Neural cell (in vitro differentiated cells): ENCODE data around the gene RTP2. TPM values are rescaled to one million over a fixed set of nuclear protein-coding genes. Genes with fewer than 3 reads are reported as not detected.

ENCODE experiments used
- H2AFZ ChIP-seq: fragments of 200-600, 300-800 bp; sonication (generic), shearing (Covaris generic); 2 replicates; pipeline ENCODE4 v1.6.0; 2014; ENCODE audit warnings: low read depth, mild to moderate bottlenecking, antibody characterized with exemption, low read length, moderate library complexity
- H3F3A ChIP-seq: fragments of 200-600 bp; shearing (Covaris generic); 2 replicates; pipeline ENCODE4 v1.6.1; 2016; ENCODE audit warnings: mild to moderate bottlenecking, moderate library complexity, mixed read lengths, antibody characterized with exemption, low read length; ENCODE audit not compliant: insufficient read depth, poor library complexity, severe bottlenecking
- H3K27ac ChIP-seq: fragments of 200-600, 300-800 bp; sonication (generic), shearing (Covaris generic); 2 replicates; pipeline ENCODE4 v1.5.1; 2014; ENCODE audit warnings: mild to moderate bottlenecking, low read length, moderate library complexity
- H3K27me3 ChIP-seq: fragments of 300-800, 200-600 bp; sonication (generic), shearing (Covaris generic); 2 replicates; pipeline ENCODE4 v1.6.0; 2014; ENCODE audit warnings: mild to moderate bottlenecking, low read depth, low read length, moderate library complexity; ENCODE audit not compliant: insufficient read depth
- H3K36me3 ChIP-seq: fragments of 300-800, 200-600 bp; sonication (generic), shearing (Covaris generic); 2 replicates; pipeline ENCODE4 v1.5.1; 2014; ENCODE audit warnings: mild to moderate bottlenecking, antibody characterized with exemption, low read length, moderate library complexity; ENCODE audit not compliant: insufficient read depth
- H3K4me2 ChIP-seq: fragments of 300-800, 200-600 bp; sonication (generic), shearing (Covaris generic); 2 replicates; pipeline ENCODE4 v1.6.0; 2014; ENCODE audit warnings: mild to moderate bottlenecking, low read length
- H3K4me3 ChIP-seq: fragments of 300-800, 200-600 bp; sonication (generic), shearing (Covaris generic); 2 replicates; pipeline ENCODE4 v1.5.1; 2014; ENCODE audit warnings: mild to moderate bottlenecking, low read length, moderate library complexity
- H3K79me2 ChIP-seq: fragments of 200-600 bp; shearing (Covaris generic); replicated peaks from 2 replicates; pipeline ENCODE4 v1.6.0; 2014; ENCODE audit warnings: mild to moderate bottlenecking, low read length, moderate library complexity; ENCODE audit not compliant: insufficient read depth
- H3K9ac ChIP-seq: fragments of 300-800, 200-600 bp; sonication (generic), shearing (Covaris generic); 2 replicates; pipeline ENCODE4 v1.6.1; 2016; ENCODE audit warnings: mild to moderate bottlenecking, low read length, mixed read lengths
- H3K9me2 ChIP-seq: fragments of 200-600 bp; shearing (Covaris generic); 2 replicates; pipeline ENCODE4 v1.6.1; 2016; ENCODE audit warnings: mild to moderate bottlenecking, low read length, mixed read lengths; ENCODE audit not compliant: insufficient read depth
- H3K9me3 ChIP-seq: fragments of 200-600, 300-800 bp; sonication (generic), shearing (Covaris generic); 2 replicates; pipeline ENCODE4 v1.6.1; 2016; ENCODE audit warnings: mild to moderate bottlenecking, mixed run types, low read length, moderate library complexity, mixed read lengths
- H4K20me1 ChIP-seq: fragments of 200-600 bp; shearing (Covaris generic); 2 replicates; pipeline ENCODE4 v1.6.1; 2016; ENCODE audit warnings: mild to moderate bottlenecking, mixed run types; ENCODE audit not compliant: insufficient read depth
- EP300 ChIP-seq: fragments of 450-650 bp; conservative IDR thresholded peaks from 2 replicates; pipeline ENCODE4 v1.6.1; 2014; ENCODE audit warnings: antibody characterized with exemption, mild to moderate bottlenecking, moderate library complexity; ENCODE audit not compliant: poor library complexity, severe bottlenecking
- EZH2 ChIP-seq: fragments of 200-600, 300-800 bp; shearing (Covaris generic), sonication (generic); IDR thresholded peaks from 2 replicates; pipeline ENCODE4 v1.6.1; 2014; ENCODE audit warnings: antibody characterized with exemption, low read length, borderline replicate concordance, mild to moderate bottlenecking; ENCODE audit not compliant: insufficient read depth, poor library complexity, severe bottlenecking
- MXI1 ChIP-seq: fragments of 450-650 bp; conservative IDR thresholded peaks from 2 replicates; pipeline ENCODE4 v1.6.1; 2014; ENCODE audit warnings: antibody characterized with exemption, mild to moderate bottlenecking; ENCODE audit not compliant: poor library complexity, severe bottlenecking
- POLR2AphosphoS5 ChIP-seq: IDR thresholded peaks from 2 replicates; pipeline ENCODE4 v1.6.1; 2012
- RAD21 ChIP-seq: fragments of 450-650 bp; conservative IDR thresholded peaks from 2 replicates; pipeline ENCODE4 v1.6.1; 2014; ENCODE audit warnings: antibody characterized with exemption, mild to moderate bottlenecking, moderate library complexity
- SMC3 ChIP-seq: fragments of 450-650 bp; conservative IDR thresholded peaks from 2 replicates; pipeline ENCODE4 v1.6.1; 2014; ENCODE audit warnings: antibody characterized with exemption, mild to moderate bottlenecking, moderate library complexity; ENCODE audit not compliant: poor library complexity
- TAF1 ChIP-seq: IDR thresholded peaks from 2 replicates; pipeline ENCODE4 v1.6.1; 2012; ENCODE audit warnings: low read depth
- polyA plus RNA-seq: library from polyadenylated mRNA; depleted of rRNA; stranded (reverse); fragments of >200 nt; gene quantifications from 2 replicates; pipeline ENCODE4 v1.2.3, GENCODE V29; 2014
- TF ChIP-seq, protein P1 (sequence below): IDR thresholded peaks from 2 replicates; pipeline ENCODE4 v1.6.1; 2012; ENCODE audit warnings: borderline replicate concordance
- TF ChIP-seq, protein P2 (sequence below): fragments of 450-650 bp; IDR thresholded peaks from 2 replicates; pipeline ENCODE4 v1.5.1; 2014; ENCODE audit warnings: antibody characterized with exemption, mild to moderate bottlenecking, moderate library complexity; ENCODE audit not compliant: poor library complexity, severe bottlenecking

RTP2 gene
- polyA plus RNA-seq, 1 donor from 2014 or later, result not detected

DNA sequence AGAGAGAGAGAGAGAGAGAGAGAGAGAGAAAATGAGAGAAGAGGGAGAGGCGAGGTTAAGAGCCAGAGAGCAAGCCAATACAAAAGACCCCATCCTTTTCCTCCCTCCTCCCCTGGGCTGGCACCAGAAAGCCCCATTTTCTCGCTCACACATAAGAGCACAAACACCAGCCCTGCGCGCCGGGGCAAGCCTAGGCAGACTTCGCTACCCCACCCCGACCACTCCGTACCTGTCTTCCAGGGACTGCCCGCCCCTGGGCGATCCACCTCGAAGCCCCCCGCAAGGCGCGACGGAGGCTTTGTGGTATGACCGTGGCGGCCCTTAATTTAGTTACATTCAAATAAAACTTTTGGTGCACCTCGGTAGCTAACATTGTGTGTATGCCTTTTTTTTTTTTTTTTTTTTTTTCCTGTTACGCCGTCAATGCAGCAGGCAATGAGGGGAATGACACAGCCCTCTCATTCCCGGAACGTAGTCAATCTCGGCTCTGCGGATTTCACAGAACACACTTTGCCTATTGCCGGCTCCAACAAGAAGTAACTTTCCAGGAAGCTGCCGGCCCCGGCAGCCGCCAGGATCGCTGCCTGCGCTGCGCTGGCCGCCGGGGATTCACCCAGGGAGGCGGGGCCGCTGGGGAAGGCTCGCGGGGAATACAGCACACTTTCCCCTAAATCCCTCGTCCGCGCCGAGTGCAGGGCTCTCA is 35.2 kb upstream of the RTP2 start:
- Histone ChIP-seq H3K9ac (no peak overlapping the region), H3K36me3 (no peaks in the 10 kb centered on the region), H3F3A (no peaks in the 10 kb centered on the region), H3K4me3 (peak overlapping the region; percentile 67), H3K4me2 (peak overlapping the region; percentile 37), H4K20me1 (no peaks in the 10 kb centered on the region), H3K27ac (no peak overlapping the region), H2AFZ (no peak overlapping the region), H3K79me2 (peaks cover 12% of the 10 kb centered on the region), H3K9me2 (no peaks in the 10 kb centered on the region), H3K27me3 (peaks cover 51% of the 10 kb centered on the region), H3K9me3 (no peaks in the 10 kb centered on the region)
- TF ChIP-seq TAF1 (no peak), POLR2AphosphoS5 (no peak), MXI1 (no peak), SMC3 (no peak), EP300 (no peak), RAD21 (no peak), EZH2 (peak; percentile 72)
- TF ChIP-seq, protein P1, sequence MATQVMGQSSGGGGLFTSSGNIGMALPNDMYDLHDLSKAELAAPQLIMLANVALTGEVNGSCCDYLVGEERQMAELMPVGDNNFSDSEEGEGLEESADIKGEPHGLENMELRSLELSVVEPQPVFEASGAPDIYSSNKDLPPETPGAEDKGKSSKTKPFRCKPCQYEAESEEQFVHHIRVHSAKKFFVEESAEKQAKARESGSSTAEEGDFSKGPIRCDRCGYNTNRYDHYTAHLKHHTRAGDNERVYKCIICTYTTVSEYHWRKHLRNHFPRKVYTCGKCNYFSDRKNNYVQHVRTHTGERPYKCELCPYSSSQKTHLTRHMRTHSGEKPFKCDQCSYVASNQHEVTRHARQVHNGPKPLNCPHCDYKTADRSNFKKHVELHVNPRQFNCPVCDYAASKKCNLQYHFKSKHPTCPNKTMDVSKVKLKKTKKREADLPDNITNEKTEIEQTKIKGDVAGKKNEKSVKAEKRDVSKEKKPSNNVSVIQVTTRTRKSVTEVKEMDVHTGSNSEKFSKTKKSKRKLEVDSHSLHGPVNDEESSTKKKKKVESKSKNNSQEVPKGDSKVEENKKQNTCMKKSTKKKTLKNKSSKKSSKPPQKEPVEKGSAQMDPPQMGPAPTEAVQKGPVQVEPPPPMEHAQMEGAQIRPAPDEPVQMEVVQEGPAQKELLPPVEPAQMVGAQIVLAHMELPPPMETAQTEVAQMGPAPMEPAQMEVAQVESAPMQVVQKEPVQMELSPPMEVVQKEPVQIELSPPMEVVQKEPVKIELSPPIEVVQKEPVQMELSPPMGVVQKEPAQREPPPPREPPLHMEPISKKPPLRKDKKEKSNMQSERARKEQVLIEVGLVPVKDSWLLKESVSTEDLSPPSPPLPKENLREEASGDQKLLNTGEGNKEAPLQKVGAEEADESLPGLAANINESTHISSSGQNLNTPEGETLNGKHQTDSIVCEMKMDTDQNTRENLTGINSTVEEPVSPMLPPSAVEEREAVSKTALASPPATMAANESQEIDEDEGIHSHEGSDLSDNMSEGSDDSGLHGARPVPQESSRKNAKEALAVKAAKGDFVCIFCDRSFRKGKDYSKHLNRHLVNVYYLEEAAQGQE, result no peak
- TF ChIP-seq, protein P2, sequence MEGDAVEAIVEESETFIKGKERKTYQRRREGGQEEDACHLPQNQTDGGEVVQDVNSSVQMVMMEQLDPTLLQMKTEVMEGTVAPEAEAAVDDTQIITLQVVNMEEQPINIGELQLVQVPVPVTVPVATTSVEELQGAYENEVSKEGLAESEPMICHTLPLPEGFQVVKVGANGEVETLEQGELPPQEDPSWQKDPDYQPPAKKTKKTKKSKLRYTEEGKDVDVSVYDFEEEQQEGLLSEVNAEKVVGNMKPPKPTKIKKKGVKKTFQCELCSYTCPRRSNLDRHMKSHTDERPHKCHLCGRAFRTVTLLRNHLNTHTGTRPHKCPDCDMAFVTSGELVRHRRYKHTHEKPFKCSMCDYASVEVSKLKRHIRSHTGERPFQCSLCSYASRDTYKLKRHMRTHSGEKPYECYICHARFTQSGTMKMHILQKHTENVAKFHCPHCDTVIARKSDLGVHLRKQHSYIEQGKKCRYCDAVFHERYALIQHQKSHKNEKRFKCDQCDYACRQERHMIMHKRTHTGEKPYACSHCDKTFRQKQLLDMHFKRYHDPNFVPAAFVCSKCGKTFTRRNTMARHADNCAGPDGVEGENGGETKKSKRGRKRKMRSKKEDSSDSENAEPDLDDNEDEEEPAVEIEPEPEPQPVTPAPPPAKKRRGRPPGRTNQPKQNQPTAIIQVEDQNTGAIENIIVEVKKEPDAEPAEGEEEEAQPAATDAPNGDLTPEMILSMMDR, result no peak

DNA sequence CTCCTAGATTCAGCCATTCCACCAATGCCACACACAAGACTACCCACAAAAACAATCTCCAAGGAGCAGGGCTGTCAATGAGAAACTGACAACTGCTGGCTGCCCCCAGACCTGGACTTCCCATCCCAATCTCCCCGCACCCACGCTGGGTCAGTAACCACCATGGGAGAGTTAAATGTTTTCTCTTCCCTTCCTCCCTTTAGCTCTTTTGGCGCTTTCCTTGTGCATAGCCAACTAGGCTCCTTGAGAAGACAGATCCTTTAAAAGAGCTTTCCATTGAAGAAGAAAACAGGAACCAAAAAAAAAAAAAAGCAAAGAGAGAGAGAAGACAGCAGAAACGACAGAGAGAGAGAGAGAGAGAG is 34.6 kb upstream of the RTP2 start:
- H3K9ac ChIP-seq, result no peak overlapping the region
- H3K27ac ChIP-seq, result no peak overlapping the region

More for the DNA sequence above, 34.6 kb upstream of the RTP2 start:
- no peaks in the 10 kb centered on the region for H3F3A ChIP-seq
- peaks cover 6% of the 10 kb centered on the region for H3K79me2 ChIP-seq
- no peaks in the 10 kb centered on the region for H3K9me3 ChIP-seq
- H2AFZ ChIP-seq, result no peak overlapping the region
- peaks cover 47% of the 10 kb centered on the region for H3K27me3 ChIP-seq
- H3K9me2 ChIP-seq, result no peaks in the 10 kb centered on the region
- H3K4me3 ChIP-seq, result peak overlapping the region; percentile 67
- no peak for TF ChIP-seq POLR2AphosphoS5
- TF ChIP-seq SMC3, result no peak
- TF ChIP-seq, protein P2, result no peak
- no peak overlapping the region for H3K4me2 ChIP-seq
- no peaks in the 10 kb centered on the region for H3K36me3 ChIP-seq
- H4K20me1 ChIP-seq, result no peaks in the 10 kb centered on the region
